ENCODE results near the gene STX8. TPM values are rescaled to one million over a fixed set of nuclear protein-coding genes. Genes with fewer than 3 reads are reported as not detected.

The STX8 gene
- total RNA-seq, 4 donors from 2014 or later = 22.0 to 67.3 (median 46.5) TPM

GRCh38 chr17:9537177-9537776 lies 38.3 kb downstream of the STX8 start:
- Histone ChIP-seq H3K9me3 (no peaks in the 10 kb centered on the region), H3K4me3 (no peak overlapping the region), H3K27ac (no peak overlapping the region), H3K27me3 (no peaks in the 10 kb centered on the region), H3K4me1 (no peaks in the 10 kb centered on the region), H3K36me3 (no peaks in the 10 kb centered on the region)
- TF ChIP-seq POLR2A (IDR thresholded peaks at IDR 0.05) (no peak), CTCF (IDR thresholded peaks at IDR 0.05) (no peak)
- no peak for DNase-seq
- intact Hi-C loops (cut with DNase I; ENCODE audit: low total_unique reads) = no loop called here

- H3K4me3 ChIP-seq = no peak overlapping the region
- H3K36me3 ChIP-seq = no peaks in the 10 kb centered on the region
- DNase-seq = no peak
- H3K27ac ChIP-seq = no peak overlapping the region
- intact Hi-C loops (cut with DNase I; ENCODE audit: low total_unique reads) = no loop called here
- no peaks in the 10 kb centered on the region for H3K27me3 ChIP-seq
- H3K4me1 ChIP-seq = no peaks in the 10 kb centered on the region
- TF ChIP-seq CTCF (IDR thresholded peaks at IDR 0.05) (no peak), POLR2A (IDR thresholded peaks at IDR 0.05) (no peak)
- H3K9me3 ChIP-seq = no peaks in the 10 kb centered on the region
These were observed 39.6 kb downstream of the STX8 start for GRCh38 chr17:9536061-9536460.

GRCh38 chr17:9533441-9533840 lies 42.2 kb downstream of the STX8 start:
- DNase-seq = no peak
- no peak overlapping the region for H3K27ac ChIP-seq
- no peaks in the 10 kb centered on the region for H3K4me1 ChIP-seq
- no peak overlapping the region for H3K4me3 ChIP-seq
- H3K9me3 ChIP-seq = no peaks in the 10 kb centered on the region
- no peaks in the 10 kb centered on the region for H3K27me3 ChIP-seq
- intact Hi-C loops (cut with DNase I; ENCODE audit: low total_unique reads) = no loop called here
- TF ChIP-seq POLR2A (IDR thresholded peaks at IDR 0.05) = no peak
- TF ChIP-seq CTCF (IDR thresholded peaks at IDR 0.05) = no peak
- no peaks in the 10 kb centered on the region for H3K36me3 ChIP-seq

GRCh38 chr17:9532715-9533114 lies 42.9 kb downstream of the STX8 start:
- Histone ChIP-seq H3K4me3 (no peak overlapping the region), H3K27ac (no peak overlapping the region), H3K4me1 (no peaks in the 10 kb centered on the region), H3K36me3 (no peaks in the 10 kb centered on the region), H3K27me3 (no peaks in the 10 kb centered on the region), H3K9me3 (no peaks in the 10 kb centered on the region)
- intact Hi-C loops (cut with DNase I; ENCODE audit: low total_unique reads) = no loop called here
- DNase-seq = no peak
- TF ChIP-seq CTCF (IDR thresholded peaks at IDR 0.05) = no peak
- TF ChIP-seq POLR2A (IDR thresholded peaks at IDR 0.05) = no peak

GRCh38 chr17:9531034-9531433 lies 44.6 kb downstream of the STX8 start:
- Histone ChIP-seq H3K4me3 (no peak overlapping the region), H3K27me3 (no peaks in the 10 kb centered on the region), H3K4me1 (no peaks in the 10 kb centered on the region), H3K27ac (no peak overlapping the region), H3K9me3 (no peaks in the 10 kb centered on the region), H3K36me3 (no peaks in the 10 kb centered on the region)
- intact Hi-C loops (cut with DNase I; ENCODE audit: low total_unique reads) = no loop called here
- TF ChIP-seq CTCF (IDR thresholded peaks at IDR 0.05) (no peak), POLR2A (IDR thresholded peaks at IDR 0.05) (no peak)
- DNase-seq = no peak
